Measurements from ENCODE around the gene SLC7A5. TPM values are rescaled to one million over a fixed set of nuclear protein-coding genes. Genes with fewer than 3 reads are reported as not detected.
"Not testable (repeated sequence)": the region's sequence is repeated elsewhere in the genome, so short reads cannot be mapped to it uniquely, and the experiment has no call there.

The SLC7A5 gene
- polyA plus RNA-seq, 2 of the 4 experiments (the other 2 are of a cell fraction): 265 to 972 TPM

DNA sequence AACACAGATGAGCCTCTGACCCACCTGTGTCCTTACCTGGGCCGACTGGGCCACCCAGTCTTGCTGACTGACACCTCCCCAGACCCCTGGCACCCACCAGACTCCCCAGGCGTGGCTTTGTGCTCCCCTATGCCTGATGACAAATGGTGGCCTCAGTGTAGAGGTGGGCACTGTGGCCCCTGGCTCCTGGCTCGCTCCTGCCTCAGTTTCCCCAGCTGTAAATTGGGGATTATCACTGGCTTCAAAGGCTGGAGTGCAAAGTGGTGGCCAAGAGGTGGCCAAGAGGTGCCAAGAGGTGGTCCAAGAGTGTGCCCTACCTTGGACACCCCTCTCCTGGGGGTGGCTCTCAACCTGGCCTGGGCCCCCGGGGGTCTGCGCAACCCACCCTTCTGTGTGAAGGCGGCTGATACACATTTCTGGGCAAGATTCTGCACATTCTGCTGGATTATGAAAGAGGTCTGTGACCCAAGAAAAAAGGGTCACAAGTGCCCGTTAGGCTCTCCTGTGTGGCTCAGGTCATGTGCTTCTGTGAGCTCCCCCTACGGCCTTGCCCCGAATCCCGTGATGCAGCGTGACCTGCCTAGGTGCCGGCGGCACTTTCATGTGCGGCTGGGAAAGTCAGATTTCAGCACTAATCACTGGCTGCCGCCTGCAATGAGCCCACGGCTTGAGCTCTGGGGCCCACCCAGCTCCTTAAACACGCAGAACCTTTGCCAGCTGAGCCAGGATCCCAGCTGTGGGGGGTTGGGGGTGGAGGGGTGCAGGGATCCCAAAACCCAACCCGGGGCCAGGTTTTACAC, 7.8 kb downstream of the SLC7A5 start:
- DNase-seq (ENCODE audit: low read depth in 1 of 2, low spot score in 1 of 2) (peak in 1 of 2 experiments; percentile 71), ATAC-seq (peak; percentile 5; a peak in 4 of 6 replicates)
- peak overlapping the region; percentile 97 to 99 for H3K27ac ChIP-seq
- FAIRE-seq, POLR2A ChIA-PET, H3K9me3 ChIP-seq: not testable (repeated sequence)
- peak overlapping the region; percentile 79 for H3K4me2 ChIP-seq
- peaks cover 50% of the 10 kb centered on the region for H3K4me1 ChIP-seq
- WGBS (ENCODE audit: missing lambda C conversion rate): 10% methylated on average over 15 of the region's 18 CpGs
- CTCF ChIA-PET: interaction anchor here (1.0 to 15.7 kb wide), 3 partner anchors 10 to 79 kb away, joined by 3 to 269 read pairs (median 68); no protein-coding TSS in a partner anchor
- TF ChIP-seq BHLHE40 (IDR thresholded peaks at IDR 0.05; ENCODE audit: low read depth, low read length) (0 out of 2 replicates have a peak, but pooled peaks have one; percentile 22), POLR2AphosphoS2 (conservative IDR thresholded peaks at IDR 0.05; ENCODE audit: low read length) (peak; percentile 39; the same call in 1 of the 2 replicates)
- TF ChIP-seq, protein P1, sequence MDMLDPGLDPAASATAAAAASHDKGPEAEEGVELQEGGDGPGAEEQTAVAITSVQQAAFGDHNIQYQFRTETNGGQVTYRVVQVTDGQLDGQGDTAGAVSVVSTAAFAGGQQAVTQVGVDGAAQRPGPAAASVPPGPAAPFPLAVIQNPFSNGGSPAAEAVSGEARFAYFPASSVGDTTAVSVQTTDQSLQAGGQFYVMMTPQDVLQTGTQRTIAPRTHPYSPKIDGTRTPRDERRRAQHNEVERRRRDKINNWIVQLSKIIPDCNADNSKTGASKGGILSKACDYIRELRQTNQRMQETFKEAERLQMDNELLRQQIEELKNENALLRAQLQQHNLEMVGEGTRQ (IDR thresholded peaks at IDR 0.05): peak; percentile 44; the same call in 1 of the 2 replicates
- TF ChIP-seq, protein P2, sequence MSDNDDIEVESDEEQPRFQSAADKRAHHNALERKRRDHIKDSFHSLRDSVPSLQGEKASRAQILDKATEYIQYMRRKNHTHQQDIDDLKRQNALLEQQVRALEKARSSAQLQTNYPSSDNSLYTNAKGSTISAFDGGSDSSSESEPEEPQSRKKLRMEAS (IDR thresholded peaks at IDR 0.05): 0 out of 2 replicates have a peak, but pooled peaks have one; percentile 12
- peak overlapping the region; percentile 77 for H3K4me3 ChIP-seq

DNA sequence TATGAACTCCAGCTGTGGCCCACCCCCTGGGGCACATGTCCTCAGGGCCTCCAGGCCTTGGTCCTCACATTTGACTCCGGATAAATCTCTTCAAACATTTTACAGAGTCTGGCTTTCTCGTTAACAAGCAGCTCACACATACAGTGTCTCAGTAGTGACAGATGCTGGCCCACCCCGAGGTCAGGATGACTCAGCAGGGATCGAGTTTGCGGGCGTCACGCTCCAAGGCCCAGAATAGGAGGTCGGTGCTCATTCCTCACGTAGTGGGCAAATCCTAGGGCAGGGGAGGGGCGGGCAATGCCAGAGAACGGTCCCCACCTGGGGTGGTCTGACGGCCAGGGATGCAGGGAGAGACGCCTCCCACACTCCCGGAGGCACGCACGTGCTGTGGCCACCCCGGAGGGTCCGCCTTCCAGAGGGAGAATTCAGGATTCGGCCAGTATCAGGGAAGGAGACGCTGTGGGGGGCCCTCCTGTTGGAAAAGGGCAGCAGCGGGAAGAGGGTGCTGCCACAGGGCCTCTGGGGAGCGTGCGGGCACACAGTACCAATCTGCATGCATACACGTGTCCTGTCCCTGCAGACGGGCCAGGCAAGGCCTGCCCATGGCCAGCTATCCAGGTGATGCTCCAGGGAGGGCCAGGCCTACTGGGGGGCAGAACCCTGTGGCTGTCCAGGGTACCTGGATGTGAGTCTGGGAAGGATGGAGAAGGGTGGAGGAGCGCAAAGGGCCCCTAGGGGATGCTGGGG, 8.6 kb downstream of the SLC7A5 start:
- ChIA-PET CTCF (interaction anchor here (6.3 to 15.7 kb wide), 2 partner anchors 12 to 78 kb away, joined by 68 to 269 read pairs; no protein-coding TSS in a partner anchor), POLR2A (interaction anchor here (1.7 kb wide), 1 partner anchor 10 kb away, joined by 6 read pairs; no protein-coding TSS in a partner anchor)
- H3K4me2 ChIP-seq: peak overlapping the region; percentile 79
- peaks cover 57% of the 10 kb centered on the region for H3K4me1 ChIP-seq
- under 1% methylated on average over 16 of the region's 26 CpGs for WGBS (ENCODE audit: missing lambda C conversion rate)
- TF ChIP-seq TFCP2L1 (CRISPR knock-in tag; IDR thresholded peaks at IDR 0.05) (no peak), KDM5A (IDR thresholded peaks at IDR 0.05) (no peak), FOXS1 (CRISPR knock-in tag; IDR thresholded peaks at IDR 0.05) (no peak), ZNF302 (CRISPR knock-in tag; IDR thresholded peaks at IDR 0.05) (no peak), CHD4 (IDR thresholded peaks at IDR 0.05; ENCODE audit: borderline replicate concordance) (no peak), HDAC2 (IDR thresholded peaks at IDR 0.05) (no peak), RARB (CRISPR knock-in tag; IDR thresholded peaks at IDR 0.05) (no peak), CHD2 (IDR thresholded peaks at IDR 0.05; ENCODE audit: low read length, partially characterized antibody) (no peak), EHF (CRISPR knock-in tag; IDR thresholded peaks at IDR 0.05) (no peak), EP300 (IDR thresholded peaks at IDR 0.05) (peak in 1 of 2 experiments; percentile 38; a peak in 2 of 5 replicates), NFE2L2 (conservative IDR thresholded peaks at IDR 0.05; ENCODE audit: low read length) (peak; percentile 65), MAFK (IDR thresholded peaks at IDR 0.05; ENCODE audit: partially characterized antibody) (peak; percentile 88), JUN (IDR thresholded peaks at IDR 0.05) (peak; percentile 44 to 56; a peak in 4 of 5 replicates), BHLHE40 (IDR thresholded peaks at IDR 0.05; ENCODE audit: low read depth, low read length) (0 out of 2 replicates have a peak, but pooled peaks have one; percentile 3), GATA3 (IDR thresholded peaks at IDR 0.05; ENCODE audit: borderline replicate concordance) (peak; percentile 58; the same call in 1 of the 2 replicates), KDM1A (IDR thresholded peaks at IDR 0.05; ENCODE audit: low read depth) (no peak), FOSL2 (IDR thresholded peaks at IDR 0.05) (0 out of 2 replicates have a peak, but pooled peaks have one; percentile 23), FOSL2 (CRISPR knock-in tag; IDR thresholded peaks at IDR 0.05) (peak; percentile 74), NPAS2 (CRISPR knock-in tag; IDR thresholded peaks at IDR 0.05; ENCODE audit: borderline replicate concordance) (no peak), MYC (IDR thresholded peaks at IDR 0.05; ENCODE audit: borderline replicate concordance, low read length) (peak; percentile 34; the same call in 1 of the 2 replicates), RFX5 (IDR thresholded peaks at IDR 0.05) (no peak)
- TF ChIP-seq, protein P3, sequence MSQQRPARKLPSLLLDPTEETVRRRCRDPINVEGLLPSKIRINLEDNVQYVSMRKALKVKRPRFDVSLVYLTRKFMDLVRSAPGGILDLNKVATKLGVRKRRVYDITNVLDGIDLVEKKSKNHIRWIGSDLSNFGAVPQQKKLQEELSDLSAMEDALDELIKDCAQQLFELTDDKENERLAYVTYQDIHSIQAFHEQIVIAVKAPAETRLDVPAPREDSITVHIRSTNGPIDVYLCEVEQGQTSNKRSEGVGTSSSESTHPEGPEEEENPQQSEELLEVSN (IDR thresholded peaks at IDR 0.05; ENCODE audit: borderline replicate concordance, low read depth): no peak
- TF ChIP-seq, protein P2 (IDR thresholded peaks at IDR 0.05): peak; percentile 83
- TF ChIP-seq, protein P4, sequence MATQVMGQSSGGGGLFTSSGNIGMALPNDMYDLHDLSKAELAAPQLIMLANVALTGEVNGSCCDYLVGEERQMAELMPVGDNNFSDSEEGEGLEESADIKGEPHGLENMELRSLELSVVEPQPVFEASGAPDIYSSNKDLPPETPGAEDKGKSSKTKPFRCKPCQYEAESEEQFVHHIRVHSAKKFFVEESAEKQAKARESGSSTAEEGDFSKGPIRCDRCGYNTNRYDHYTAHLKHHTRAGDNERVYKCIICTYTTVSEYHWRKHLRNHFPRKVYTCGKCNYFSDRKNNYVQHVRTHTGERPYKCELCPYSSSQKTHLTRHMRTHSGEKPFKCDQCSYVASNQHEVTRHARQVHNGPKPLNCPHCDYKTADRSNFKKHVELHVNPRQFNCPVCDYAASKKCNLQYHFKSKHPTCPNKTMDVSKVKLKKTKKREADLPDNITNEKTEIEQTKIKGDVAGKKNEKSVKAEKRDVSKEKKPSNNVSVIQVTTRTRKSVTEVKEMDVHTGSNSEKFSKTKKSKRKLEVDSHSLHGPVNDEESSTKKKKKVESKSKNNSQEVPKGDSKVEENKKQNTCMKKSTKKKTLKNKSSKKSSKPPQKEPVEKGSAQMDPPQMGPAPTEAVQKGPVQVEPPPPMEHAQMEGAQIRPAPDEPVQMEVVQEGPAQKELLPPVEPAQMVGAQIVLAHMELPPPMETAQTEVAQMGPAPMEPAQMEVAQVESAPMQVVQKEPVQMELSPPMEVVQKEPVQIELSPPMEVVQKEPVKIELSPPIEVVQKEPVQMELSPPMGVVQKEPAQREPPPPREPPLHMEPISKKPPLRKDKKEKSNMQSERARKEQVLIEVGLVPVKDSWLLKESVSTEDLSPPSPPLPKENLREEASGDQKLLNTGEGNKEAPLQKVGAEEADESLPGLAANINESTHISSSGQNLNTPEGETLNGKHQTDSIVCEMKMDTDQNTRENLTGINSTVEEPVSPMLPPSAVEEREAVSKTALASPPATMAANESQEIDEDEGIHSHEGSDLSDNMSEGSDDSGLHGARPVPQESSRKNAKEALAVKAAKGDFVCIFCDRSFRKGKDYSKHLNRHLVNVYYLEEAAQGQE (IDR thresholded peaks at IDR 0.05): no peak; the same call in 1 of the 2 replicates
- TF ChIP-seq, protein P5, sequence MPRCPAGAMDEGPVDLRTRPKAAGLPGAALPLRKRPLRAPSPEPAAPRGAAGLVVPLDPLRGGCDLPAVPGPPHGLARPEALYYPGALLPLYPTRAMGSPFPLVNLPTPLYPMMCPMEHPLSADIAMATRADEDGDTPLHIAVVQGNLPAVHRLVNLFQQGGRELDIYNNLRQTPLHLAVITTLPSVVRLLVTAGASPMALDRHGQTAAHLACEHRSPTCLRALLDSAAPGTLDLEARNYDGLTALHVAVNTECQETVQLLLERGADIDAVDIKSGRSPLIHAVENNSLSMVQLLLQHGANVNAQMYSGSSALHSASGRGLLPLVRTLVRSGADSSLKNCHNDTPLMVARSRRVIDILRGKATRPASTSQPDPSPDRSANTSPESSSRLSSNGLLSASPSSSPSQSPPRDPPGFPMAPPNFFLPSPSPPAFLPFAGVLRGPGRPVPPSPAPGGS (IDR thresholded peaks at IDR 0.05): 0 out of 3 replicates have a peak, but pooled peaks have one; percentile 19
- ATAC-seq: peak; percentile 31 to 35
- no peak for FAIRE-seq
- peak overlapping the region; percentile 77 for H3K4me3 ChIP-seq
- peak overlapping the region; percentile 97 to 99 for H3K27ac ChIP-seq
- H3K9me3 ChIP-seq: no peaks in the 10 kb centered on the region
- peak; percentile 27 to 82 for DNase-seq (ENCODE audit: low read depth in 1 of 2, low spot score in 1 of 2)

Data from A549 (cell line).